Karpas-422 (cell line): ENCODE measurements around the gene NPNT. TPM values are rescaled to one million over a fixed set of nuclear protein-coding genes. Genes with fewer than 3 reads are reported as not detected.

Experiments used
- DNase-seq: peaks from one replicate; pipeline ENCODE4 v3.0.0-alpha.2; 2015
- H2AFZ ChIP-seq: fragments of 200-600 bp; sonication (generic); 2 replicates; pipeline ENCODE4 v1.6.1; 2014; ENCODE audit warnings: antibody characterized with exemption, low read length, mixed read lengths
- H3K27ac ChIP-seq: fragments of 200-600 bp; sonication (generic); 2 replicates; pipeline ENCODE4 v1.5.1; 2014; ENCODE audit warnings: mild to moderate bottlenecking, low read length, moderate library complexity
- H3K27me3 ChIP-seq: fragments of 200-600 bp; sonication (generic); 2 replicates; pipeline ENCODE4 v1.6.1; 2014; ENCODE audit warnings: low read length, mixed read lengths
- H3K36me3 ChIP-seq: fragments of 200-600 bp; sonication (generic); 2 replicates; pipeline ENCODE4 v1.6.1; 2014; ENCODE audit warnings: low read length, mixed read lengths; ENCODE audit not compliant: insufficient read depth
- H3K4me1 ChIP-seq: fragments of 200-600 bp; sonication (generic); 2 replicates; pipeline ENCODE4 v1.6.1; 2014; ENCODE audit warnings: mild to moderate bottlenecking, low read length, mixed read lengths
- H3K4me2 ChIP-seq: fragments of 200-600 bp; sonication (generic); 2 replicates; pipeline ENCODE4 v1.6.1; 2014; ENCODE audit warnings: low read length, low read depth, mild to moderate bottlenecking; ENCODE audit not compliant: poor library complexity, severe bottlenecking
- H3K4me3 ChIP-seq: fragments of 200-600 bp; sonication (generic); 2 replicates; pipeline ENCODE4 v1.5.1; 2014; ENCODE audit warnings: mild to moderate bottlenecking, antibody characterized with exemption, low read length, mixed read lengths
- H3K79me2 ChIP-seq: fragments of 200-600 bp; sonication (generic); 2 replicates; pipeline ENCODE4 v1.6.1; 2014; ENCODE audit warnings: mild to moderate bottlenecking, low read length, mixed read lengths
- H3K9ac ChIP-seq: fragments of 200-600 bp; sonication (generic); 2 replicates; pipeline ENCODE4 v1.6.0; 2014; ENCODE audit warnings: low read length
- H3K9me2 ChIP-seq: fragments of 200-600 bp; sonication (generic), shearing (Covaris generic); replicated peaks from 2 replicates; pipeline ENCODE4 v1.6.0; 2014; ENCODE audit warnings: mild to moderate bottlenecking, low read length, moderate library complexity; ENCODE audit not compliant: insufficient read depth
- H3K9me3 ChIP-seq: fragments of 300-700, 200-600 bp; sonication (generic); 2 replicates; pipeline ENCODE4 v1.6.1; 2014; ENCODE audit warnings: low read length, mixed read lengths
- H4K20me1 ChIP-seq: fragments of 200-600 bp; sonication (generic); 2 replicates; pipeline ENCODE4 v1.6.1; 2014; ENCODE audit warnings: mild to moderate bottlenecking, antibody characterized with exemption, low read length, low read depth; ENCODE audit not compliant: insufficient read depth
- total RNA-seq: library from RNA; depleted of rRNA; stranded (reverse); fragments of >200 nt; shearing (Covaris generic); gene quantifications from 2 replicates; pipeline ENCODE4 v1.2.3, GENCODE V29; 2014; ENCODE audit warnings: low replicate concordance

NPNT gene
- total RNA-seq, 1 experiment from 2014 or later: not detected

GRCh38 chr4:105967058-105967658 is 71.9 kb downstream of the NPNT start:
- Histone ChIP-seq H3K9me3 (no peaks in the 10 kb centered on the region), H3K9ac (no peak overlapping the region), H3K27ac (no peak overlapping the region), H4K20me1 (no peaks in the 10 kb centered on the region), H3K4me1 (no peaks in the 10 kb centered on the region), H3K27me3 (no peaks in the 10 kb centered on the region), H3K79me2 (no peaks in the 10 kb centered on the region), H2AFZ (no peak overlapping the region), H3K4me3 (no peak overlapping the region), H3K36me3 (no peaks in the 10 kb centered on the region), H3K4me2 (no peak overlapping the region), H3K9me2 (no peaks in the 10 kb centered on the region)
- DNase-seq: no peak

GRCh38 chr4:105969575-105969974 is 74.3 kb downstream of the NPNT start:
- Histone ChIP-seq H3K9me3 (no peaks in the 10 kb centered on the region), H2AFZ (no peak overlapping the region), H3K79me2 (no peaks in the 10 kb centered on the region), H3K36me3 (no peaks in the 10 kb centered on the region), H3K4me2 (no peak overlapping the region), H3K4me1 (no peaks in the 10 kb centered on the region), H3K9ac (no peak overlapping the region), H3K27me3 (no peaks in the 10 kb centered on the region), H3K9me2 (no peaks in the 10 kb centered on the region), H3K27ac (no peak overlapping the region), H4K20me1 (no peaks in the 10 kb centered on the region), H3K4me3 (no peak overlapping the region)
- DNase-seq: no peak

- no peak overlapping the region for H3K4me2 ChIP-seq
Measured at GRCh38 chr4:105970371-105970770, 75.1 kb downstream of the NPNT start.

GRCh38 chr4:105971036-105971435 is 75.8 kb downstream of the NPNT start:
- H3K4me2 ChIP-seq: no peak overlapping the region
- no peaks in the 10 kb centered on the region for H3K4me1 ChIP-seq
- no peaks in the 10 kb centered on the region for H3K36me3 ChIP-seq
- H3K27me3 ChIP-seq: no peaks in the 10 kb centered on the region
- DNase-seq: no peak
- no peak overlapping the region for H3K4me3 ChIP-seq
- no peaks in the 10 kb centered on the region for H3K9me3 ChIP-seq
- no peaks in the 10 kb centered on the region for H3K79me2 ChIP-seq
- H3K9me2 ChIP-seq: no peaks in the 10 kb centered on the region
- H2AFZ ChIP-seq: no peak overlapping the region
- no peak overlapping the region for H3K27ac ChIP-seq
- no peaks in the 10 kb centered on the region for H4K20me1 ChIP-seq
- H3K9ac ChIP-seq: no peak overlapping the region

More at GRCh38 chr4:105970371-105970770, 75.1 kb downstream of the NPNT start:
- Histone ChIP-seq H3K4me1 (no peaks in the 10 kb centered on the region), H3K9ac (no peak overlapping the region), H3K79me2 (no peaks in the 10 kb centered on the region), H3K4me3 (no peak overlapping the region), H2AFZ (no peak overlapping the region), H3K27me3 (no peaks in the 10 kb centered on the region), H3K9me2 (no peaks in the 10 kb centered on the region), H4K20me1 (no peaks in the 10 kb centered on the region), H3K36me3 (no peaks in the 10 kb centered on the region), H3K9me3 (no peaks in the 10 kb centered on the region), H3K27ac (no peak overlapping the region)
- no peak for DNase-seq

GRCh38 chr4:105972946-105973621 is 77.8 kb downstream of the NPNT start:
- no peaks in the 10 kb centered on the region for H3K9me3 ChIP-seq
- no peak overlapping the region for H3K9ac ChIP-seq
- H3K4me2 ChIP-seq: no peak overlapping the region
- no peaks in the 10 kb centered on the region for H3K4me1 ChIP-seq
- no peak overlapping the region for H2AFZ ChIP-seq
- no peak for DNase-seq
- H3K36me3 ChIP-seq: no peaks in the 10 kb centered on the region
- no peak overlapping the region for H3K4me3 ChIP-seq
- H3K27ac ChIP-seq: no peak overlapping the region
- no peaks in the 10 kb centered on the region for H3K79me2 ChIP-seq
- H3K9me2 ChIP-seq: no peaks in the 10 kb centered on the region
- no peaks in the 10 kb centered on the region for H3K27me3 ChIP-seq
- no peaks in the 10 kb centered on the region for H4K20me1 ChIP-seq

- DNase-seq: no peak
- Histone ChIP-seq H3K79me2 (no peaks in the 10 kb centered on the region), H3K36me3 (no peaks in the 10 kb centered on the region), H3K27ac (no peak overlapping the region), H3K4me2 (no peak overlapping the region), H3K27me3 (no peaks in the 10 kb centered on the region), H3K4me3 (no peak overlapping the region), H3K9me2 (no peaks in the 10 kb centered on the region), H2AFZ (no peak overlapping the region), H3K9me3 (no peaks in the 10 kb centered on the region), H3K9ac (no peak overlapping the region), H3K4me1 (no peaks in the 10 kb centered on the region), H4K20me1 (no peaks in the 10 kb centered on the region)
Measured at GRCh38 chr4:105976915-105977314, 81.6 kb downstream of the NPNT start.

GRCh38 chr4:105978684-105979296 is 83.5 kb downstream of the NPNT start:
- no peak overlapping the region for H2AFZ ChIP-seq
- H4K20me1 ChIP-seq: no peaks in the 10 kb centered on the region
- no peak overlapping the region for H3K4me3 ChIP-seq
- no peak overlapping the region for H3K4me2 ChIP-seq
- H3K27ac ChIP-seq: no peak overlapping the region
- H3K4me1 ChIP-seq: no peaks in the 10 kb centered on the region
- no peaks in the 10 kb centered on the region for H3K9me2 ChIP-seq
- H3K36me3 ChIP-seq: no peaks in the 10 kb centered on the region
- no peaks in the 10 kb centered on the region for H3K79me2 ChIP-seq
- H3K27me3 ChIP-seq: no peaks in the 10 kb centered on the region
- H3K9ac ChIP-seq: no peak overlapping the region
- no peak for DNase-seq
- H3K9me3 ChIP-seq: no peaks in the 10 kb centered on the region

- no peaks in the 10 kb centered on the region for H3K4me1 ChIP-seq
- H3K27me3 ChIP-seq: no peaks in the 10 kb centered on the region
- H3K79me2 ChIP-seq: no peaks in the 10 kb centered on the region
- no peak overlapping the region for H3K4me3 ChIP-seq
- H4K20me1 ChIP-seq: no peaks in the 10 kb centered on the region
- H3K4me2 ChIP-seq: no peak overlapping the region
- H3K9me3 ChIP-seq: no peaks in the 10 kb centered on the region
- no peak overlapping the region for H3K9ac ChIP-seq
- DNase-seq: no peak
- no peak overlapping the region for H3K27ac ChIP-seq
- no peak overlapping the region for H2AFZ ChIP-seq
- H3K36me3 ChIP-seq: no peaks in the 10 kb centered on the region
- H3K9me2 ChIP-seq: no peaks in the 10 kb centered on the region
Measured at GRCh38 chr4:105979506-105979905, 84.2 kb downstream of the NPNT start.
